HS-27A (cell line): ENCODE results near the gene BMP15.

ENCODE experiments used
- DNase-seq: peaks from one replicate; pipeline ENCODE4 v3.0.0-alpha.2; 2012; ENCODE audit warnings: low read depth, missing footprints

BMP15 gene

DNA sequence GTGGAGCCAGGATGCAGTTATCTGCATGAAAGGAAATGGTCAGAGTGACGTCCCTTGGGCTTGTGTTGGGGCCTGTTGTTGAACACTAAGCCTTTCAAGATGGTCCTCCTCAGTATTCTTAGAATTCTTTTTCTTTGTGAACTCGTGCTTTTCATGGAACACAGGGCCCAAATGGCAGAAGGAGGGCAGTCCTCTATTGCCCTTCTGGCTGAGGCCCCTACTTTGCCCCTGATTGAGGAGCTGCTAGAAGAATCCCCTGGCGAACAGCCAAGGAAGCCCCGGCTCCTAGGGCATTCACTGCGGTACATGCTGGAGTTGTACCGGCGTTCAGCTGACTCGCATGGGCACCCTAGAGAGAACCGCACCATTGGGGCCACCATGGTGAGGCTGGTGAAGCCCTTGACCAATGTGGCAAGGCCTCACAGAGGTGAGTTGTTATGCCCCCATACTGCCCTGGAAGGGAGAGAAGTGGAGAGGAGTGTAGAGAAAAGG, at the start of gene BMP15:
Gene BMP15 (plus strand): TSS at position 51 of the 492 bp plus-strand sequence. CDS start 49 bp downstream, at position 100.
- DNase-seq = no peak

DNA sequence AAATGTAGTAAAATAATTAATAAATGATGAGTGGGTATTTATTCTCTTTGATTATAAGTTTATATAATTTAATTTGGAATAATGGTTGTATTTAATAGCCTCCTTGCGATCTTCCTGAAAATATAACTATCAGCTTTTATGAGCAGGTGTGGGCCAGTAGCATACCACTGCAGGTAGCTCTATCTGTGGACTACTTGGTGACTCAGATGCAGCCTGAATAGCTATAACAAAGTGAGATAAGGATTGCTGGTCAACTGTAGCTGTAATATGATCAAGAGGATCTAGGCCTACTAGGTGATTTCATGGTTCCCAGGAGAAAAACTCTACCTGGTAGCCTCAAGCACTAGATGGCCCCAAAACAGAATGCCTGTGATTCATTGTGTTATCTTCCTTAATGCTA, 47.1 kb upstream of the BMP15 start:
- no peak for DNase-seq

DNA sequence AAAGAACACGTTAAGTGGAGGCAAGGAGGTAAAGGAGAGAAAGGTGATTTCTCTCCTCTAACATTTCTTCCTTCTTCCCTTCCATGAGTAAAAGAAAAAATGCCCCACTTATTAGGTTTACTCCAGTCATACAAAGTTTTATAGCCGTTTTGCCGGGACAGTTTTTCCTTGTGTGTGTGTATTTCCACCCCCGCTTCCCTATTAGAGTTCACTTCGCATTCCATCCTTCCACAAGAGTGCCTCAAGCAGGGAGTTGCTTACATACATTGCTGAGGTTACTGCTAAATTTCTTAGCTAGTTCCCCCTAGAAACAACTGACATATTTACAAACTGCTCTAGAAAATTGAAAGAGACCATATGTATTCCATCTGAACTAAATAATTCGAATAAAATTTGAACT, 45.2 kb upstream of the BMP15 start:
- no peak for DNase-seq

DNA sequence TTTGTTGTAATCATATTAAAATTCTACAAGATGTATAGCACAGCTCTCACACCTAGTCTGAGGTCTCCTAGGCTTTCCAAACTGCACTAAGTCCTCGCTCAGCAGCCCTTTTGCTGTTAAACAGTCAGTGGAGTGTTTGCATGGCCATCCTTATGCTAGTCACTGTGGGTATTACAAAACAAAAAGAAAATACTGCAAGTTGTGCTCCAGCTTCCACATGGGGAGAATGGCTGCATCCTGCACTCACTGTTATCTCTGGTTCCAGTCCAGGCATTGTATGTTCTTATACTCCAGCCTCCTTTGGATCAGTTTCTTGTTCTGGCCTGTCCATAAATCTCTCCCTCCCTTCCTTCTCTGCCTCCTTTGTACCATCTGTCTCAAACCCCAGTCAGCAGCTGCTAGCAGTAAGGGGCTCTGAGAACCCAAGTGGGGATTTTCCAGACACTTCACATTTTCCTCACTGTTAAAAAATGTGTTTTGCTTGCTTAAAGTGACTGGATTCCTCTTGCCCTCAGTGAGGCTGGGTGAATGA, 38.5 kb upstream of the BMP15 start:
- DNase-seq = no peak

DNA sequence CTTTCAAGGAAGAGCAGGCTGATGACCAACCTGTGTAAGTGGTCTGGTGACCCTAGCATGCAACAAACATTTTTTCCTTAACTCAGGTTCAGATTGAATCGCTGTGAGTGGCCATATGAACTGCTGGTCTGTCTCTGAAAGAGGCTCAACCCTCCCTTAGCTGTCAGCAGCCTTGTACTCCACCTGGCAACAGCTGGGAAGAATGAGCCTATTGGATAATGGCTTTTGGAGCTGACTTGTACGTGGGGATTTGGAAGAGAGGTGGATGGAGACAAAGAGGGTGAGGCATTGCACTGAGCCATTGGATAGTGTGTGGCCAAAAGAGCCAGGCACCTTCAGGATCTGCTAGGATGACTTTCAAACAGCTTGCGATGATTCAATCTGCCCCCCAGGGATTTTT, 35.7 kb upstream of the BMP15 start:
- no peak for DNase-seq

DNA sequence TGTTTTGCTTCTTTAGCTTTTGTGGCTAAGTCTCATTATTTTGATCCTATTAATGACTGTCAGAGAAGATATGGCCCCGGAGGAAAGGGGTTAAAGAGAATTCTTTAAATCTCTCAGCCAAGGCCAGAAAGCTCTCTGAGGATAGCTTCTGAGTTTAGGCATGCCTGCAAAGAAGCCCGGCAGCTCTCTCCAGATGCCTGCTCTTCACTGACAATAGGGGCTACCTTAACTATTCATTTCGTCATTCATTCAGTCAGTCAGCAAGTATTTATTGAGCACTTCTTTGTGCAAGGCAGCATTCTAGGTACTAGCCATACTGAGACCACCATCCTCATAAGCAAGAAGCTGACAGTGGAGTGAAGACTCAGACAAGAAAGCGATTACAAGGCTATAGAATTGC, 34.0 kb upstream of the BMP15 start:
- DNase-seq = no peak

DNA sequence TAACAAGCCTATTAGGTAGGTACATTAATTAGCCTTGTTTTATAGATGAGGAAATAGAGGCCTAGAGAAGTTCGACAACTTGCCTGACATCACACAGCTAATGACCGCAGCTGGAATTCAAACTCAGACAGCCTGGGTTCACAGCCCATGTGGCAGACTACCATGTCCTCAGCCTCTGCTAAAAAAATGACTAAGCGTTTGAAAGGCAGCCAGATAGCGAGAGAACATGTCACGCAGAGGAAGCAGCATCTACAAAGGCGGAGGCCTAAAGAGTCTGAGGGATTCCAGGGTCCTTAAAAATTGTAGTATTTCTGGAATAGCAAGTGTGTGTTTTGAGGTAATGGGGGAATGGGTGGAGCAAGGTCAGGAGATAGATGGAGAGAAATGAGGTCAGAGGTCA, 33.2 kb upstream of the BMP15 start:
- no peak for DNase-seq

DNA sequence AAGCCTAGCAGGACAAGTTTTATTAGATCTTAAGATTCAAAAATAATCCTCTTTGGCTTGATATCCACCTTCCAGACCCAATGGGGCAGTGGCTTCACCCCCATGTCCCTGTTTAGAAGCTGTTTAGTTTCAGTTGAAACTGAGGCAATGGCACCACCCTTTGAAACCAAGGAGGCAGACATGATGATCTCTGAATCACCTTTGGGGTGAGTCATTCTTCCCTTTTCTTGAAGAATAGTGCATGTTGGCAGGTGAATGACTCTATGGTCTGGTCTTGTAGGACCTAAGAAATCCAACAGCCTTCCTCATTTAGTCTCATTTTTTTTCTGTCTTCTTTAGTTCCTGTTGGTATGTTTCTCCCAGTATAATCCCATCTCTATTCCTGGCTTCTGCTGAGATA, 29.5 kb upstream of the BMP15 start:
- DNase-seq = no peak

DNA sequence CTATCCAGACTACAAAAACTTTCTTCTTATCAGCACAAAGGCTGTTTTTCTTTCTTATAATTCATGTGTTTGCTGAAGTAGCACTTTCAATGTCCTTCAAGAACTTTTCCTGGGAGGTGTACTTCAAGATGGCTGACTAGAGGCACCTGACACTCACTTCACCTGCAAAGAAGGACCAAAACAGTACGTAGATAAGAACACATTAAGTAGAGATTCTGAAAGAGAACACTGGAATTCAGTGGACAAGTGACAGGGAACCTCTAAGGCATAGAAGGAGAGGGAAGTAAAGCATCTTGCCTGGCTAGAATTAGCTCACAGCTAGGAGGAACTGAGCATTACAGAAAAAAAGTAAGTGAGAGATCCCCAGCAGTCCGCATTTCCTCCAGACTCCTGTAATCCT, 21.7 kb upstream of the BMP15 start:
- no peak for DNase-seq

DNA sequence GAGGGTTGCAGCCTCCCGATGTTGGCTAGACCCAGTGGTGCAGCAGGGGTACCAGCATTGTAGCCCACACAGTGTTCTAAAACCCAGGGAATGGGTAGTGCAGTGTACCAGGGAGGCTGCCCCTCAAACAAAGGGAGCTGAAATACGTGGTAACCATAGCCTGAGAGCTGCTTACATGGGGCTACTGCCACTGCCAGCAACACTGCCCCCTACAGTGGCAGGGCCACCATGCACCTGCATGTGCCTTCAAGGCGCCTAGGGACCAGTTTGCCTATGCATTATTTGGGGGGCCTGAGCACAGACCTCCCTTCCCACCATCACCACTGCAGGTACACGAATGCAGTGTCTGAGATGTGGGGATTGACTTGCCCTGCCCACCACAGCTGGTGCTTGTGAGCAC, 21.0 kb upstream of the BMP15 start:
- DNase-seq = no peak

DNA sequence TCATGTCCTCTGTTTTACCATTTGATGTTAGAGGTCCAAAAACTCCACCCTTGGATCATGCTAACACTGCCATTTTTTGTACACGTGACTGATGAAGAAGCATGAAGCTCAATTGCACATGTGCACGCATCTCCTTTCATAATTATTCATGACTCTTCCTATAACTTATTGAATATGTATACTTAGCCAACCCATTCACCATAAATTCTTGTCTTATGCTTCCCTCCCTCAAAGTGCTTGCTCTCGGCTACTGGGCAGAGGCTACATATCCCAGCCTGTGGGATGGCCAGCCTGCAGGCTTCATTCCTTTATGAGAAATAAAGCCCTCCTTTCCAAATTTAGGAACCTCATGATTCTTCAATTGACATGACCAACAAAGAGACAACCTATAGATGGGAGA, 17.5 kb upstream of the BMP15 start:
- DNase-seq = no peak

DNA sequence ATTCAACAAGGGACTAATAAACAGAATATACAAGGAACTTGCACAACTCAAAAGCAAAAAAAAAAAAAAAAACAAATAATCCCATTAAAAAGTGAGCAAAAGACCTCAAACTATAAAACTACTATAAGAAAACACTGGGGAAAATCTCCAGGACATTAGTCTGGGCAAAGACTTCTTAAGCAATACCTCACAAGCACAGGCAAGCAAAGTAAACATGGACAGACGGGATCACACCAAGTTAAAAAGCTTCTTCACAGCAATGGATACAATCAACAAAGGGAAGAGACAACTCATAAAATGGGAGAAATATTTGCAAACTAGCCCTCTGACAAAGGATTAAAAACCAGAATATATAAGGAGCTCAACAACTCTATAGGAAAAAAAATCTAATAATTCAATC, 17.1 kb upstream of the BMP15 start:
- no peak for DNase-seq

DNA sequence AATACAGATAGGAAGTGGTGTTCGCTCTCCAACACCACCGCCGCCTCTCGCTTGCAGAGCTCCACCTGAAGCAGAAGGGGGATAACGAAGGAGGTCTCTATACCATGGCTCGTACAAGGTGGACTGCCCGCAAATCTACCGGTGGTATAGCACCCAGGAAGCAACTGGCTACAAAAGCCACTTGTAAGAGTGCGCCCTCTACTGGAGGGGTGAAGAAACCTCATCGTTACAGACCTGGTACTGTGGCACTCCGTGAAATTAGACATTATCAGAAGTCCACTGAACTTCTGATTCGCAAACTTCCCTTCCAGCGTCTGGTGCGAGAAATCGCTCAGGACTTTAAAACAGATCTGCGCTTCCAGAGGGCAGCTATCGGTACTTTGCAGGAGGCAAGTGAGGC, 5.2 kb upstream of the BMP15 start:
- no peak for DNase-seq

DNA sequence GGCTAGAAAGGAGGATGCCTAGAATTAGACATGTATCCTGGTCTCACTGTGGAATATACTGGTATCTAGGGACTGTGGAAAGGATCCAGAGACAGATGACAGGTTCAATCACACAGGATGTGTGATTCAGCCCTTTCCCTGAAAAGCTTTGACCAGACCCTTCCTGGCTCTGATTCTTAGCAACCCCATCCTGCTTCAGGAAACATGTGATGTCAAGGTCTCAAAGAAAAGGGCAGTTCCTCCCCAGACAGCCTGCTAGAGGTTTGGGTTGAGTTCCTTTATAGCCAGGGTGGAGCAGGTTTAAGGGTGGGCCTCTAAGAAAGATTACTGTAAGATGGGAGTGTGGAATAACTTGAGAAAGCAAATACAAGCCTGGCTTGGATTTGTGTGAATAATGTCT, 3.0 kb downstream of the BMP15 start:
- no peak for DNase-seq

DNA sequence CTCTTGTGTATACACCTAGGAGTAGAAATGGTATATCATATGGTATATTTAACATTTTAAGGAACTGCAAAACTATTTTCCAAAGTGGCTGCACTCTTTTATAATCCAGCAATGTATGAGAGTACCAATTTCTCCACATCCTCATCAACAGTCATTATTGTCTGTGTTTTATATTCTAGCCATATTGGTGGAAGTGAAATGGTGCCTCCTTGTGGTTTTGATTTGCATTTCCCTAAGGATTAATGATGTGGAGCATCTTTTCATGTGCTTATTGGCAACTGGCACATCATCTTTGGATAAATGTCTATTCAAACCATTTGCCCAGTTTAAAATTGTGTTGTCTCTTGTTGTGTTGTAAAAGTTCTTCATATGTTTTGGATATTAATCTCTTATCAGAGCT, 9.6 kb downstream of the BMP15 start:
- no peak for DNase-seq

DNA sequence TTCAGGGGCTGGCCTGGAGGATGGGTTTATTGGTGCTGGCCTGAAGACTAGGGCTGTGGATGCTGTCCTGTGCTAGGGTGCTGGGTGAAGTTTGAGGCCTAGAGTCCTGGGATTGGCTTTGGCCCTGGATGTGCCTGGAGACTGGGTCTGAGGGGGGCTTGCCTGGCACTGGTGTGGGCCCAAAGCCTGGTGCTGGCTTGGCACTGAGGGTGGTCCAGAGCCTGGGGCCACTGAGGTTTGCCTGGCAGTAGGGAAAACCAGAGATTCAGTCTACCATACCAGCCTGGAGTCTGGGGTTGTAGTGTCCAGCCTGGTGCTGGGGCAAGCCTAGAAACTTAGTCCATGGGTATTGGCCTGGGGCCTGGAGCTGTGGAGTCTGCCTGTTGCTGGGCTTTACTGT, 16.6 kb downstream of the BMP15 start:
- no peak for DNase-seq

DNA sequence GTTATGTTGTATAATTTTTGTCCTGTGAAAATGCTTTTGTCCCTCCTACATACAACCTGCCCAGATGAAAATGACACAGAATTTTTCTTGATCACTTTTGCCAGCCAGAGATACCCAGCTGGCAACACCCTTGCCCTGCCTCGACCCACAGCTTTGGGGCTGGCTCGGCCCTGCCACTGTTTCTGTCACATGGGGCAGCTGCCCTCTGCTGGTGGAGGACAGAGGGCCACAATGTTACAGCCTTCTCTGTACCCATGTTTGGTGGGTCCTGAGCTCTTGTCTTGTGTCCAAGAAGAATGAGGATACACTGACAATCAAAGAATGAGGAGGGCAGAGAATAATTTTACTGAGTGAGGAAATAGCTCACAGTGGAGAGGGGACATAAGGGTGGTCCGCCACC, 31.1 kb downstream of the BMP15 start:
- DNase-seq = no peak

DNA sequence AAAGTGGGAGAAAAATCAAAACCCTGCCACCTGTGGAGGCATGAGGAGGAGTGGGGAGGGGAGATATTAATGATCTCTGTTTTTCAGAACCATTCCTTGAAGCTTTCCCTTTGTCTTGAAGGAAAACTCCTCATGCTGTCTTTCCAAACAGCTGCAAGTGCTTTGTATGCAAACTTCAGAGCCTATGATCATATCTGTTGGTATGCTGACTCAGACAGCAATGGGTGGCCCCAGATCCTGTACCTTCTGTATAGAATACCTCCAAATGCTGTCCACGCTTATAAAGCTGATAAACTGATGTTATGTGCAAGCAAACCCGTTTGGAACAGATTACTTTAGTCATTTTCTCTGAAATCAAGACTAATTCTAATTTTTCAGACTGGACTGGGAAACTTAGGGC, 31.9 kb downstream of the BMP15 start:
- DNase-seq = no peak

DNA sequence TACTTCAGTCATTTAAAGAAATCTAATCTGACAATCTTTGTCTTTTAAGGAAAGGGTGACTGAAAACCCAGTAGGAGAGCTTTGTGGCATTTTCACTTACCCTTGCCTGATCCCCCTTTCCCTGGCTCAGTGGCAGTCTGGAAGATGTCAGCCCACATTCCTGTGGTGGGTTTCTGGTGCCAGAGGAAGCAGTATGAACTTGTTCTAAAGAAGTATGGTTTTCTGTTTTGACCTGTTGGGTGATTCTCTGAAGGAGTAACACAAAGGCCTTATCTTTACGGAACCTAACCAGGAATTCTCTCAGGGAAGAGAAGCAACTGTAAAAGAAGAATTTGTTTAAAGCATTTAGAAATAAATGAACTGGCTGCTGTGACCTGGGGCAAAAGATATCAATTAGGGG, 41.9 kb downstream of the BMP15 start:
- no peak for DNase-seq

DNA sequence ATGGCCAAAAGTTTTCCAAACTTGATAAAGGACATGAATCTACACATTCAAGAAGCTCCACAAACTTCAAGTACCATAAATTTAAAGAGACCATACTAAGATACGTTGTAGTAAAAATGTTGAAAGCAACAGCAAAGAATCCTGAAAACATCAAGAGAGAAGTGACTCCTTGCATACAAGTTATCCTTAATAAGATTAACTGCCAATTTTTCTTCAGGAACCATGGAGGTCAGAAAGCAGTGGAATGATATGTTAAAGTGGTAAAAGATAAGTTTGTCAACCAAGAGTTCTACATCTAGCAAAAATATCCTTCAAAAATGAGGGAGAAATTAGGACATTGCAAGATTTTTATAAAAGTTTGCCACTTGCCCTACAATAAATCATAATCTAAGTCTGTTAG, 43.3 kb downstream of the BMP15 start:
- DNase-seq = no peak

DNA sequence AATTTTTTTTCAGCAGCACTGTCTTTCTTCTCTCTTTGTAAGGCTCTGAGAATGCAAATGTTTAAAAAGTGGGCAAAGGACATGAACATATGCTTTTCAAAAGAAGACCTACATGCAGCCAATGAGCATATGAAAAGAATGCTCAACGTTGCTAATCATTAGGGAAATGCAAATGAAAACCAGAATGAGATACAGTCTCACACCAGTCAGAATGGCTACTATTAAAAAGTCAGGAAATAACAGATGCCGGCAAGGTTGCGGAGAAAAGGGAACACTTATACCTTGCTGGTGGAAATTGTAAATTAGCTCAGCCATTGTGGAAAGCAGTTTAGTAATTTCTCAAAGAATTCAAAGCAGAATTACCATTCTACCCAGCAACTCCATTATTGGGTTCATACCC, 51.6 kb downstream of the BMP15 start:
- DNase-seq = no peak

DNA sequence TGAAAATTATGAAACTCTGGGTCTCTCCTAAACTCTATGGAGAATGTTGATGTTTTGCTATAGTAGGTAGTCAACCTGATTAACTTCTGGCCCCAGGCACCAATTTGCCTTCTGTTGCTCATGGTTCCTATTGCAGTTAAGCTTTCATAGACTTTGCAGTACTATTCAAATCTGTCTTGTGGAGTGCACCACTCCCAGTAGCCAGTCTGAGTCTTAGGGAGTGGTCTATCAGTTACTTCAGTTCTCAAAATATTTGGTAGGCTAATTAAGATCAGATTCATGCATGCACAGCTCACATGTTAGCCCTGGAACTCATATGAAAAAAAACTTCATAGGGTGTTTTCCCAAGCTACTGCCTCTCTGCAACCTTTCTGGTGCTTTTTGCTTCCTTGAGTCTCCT, 53.3 kb downstream of the BMP15 start:
- DNase-seq = no peak
